22Rv1 (cell line): ENCODE measurements around the gene CYGB.

ENCODE experiments used
- ZFX ChIP-seq: fragments of 450-650 bp; IDR thresholded peaks from 2 replicates; pipeline ENCODE4 v1.6.1; 2017; ENCODE audit warnings: antibody characterized with exemption, borderline replicate concordance
- TF ChIP-seq, protein P1 (sequence below): fragments of 450-650 bp; IDR thresholded peaks from 2 replicates; pipeline ENCODE4 v1.5.1; 2017; ENCODE audit warnings: mild to moderate bottlenecking

DNA sequence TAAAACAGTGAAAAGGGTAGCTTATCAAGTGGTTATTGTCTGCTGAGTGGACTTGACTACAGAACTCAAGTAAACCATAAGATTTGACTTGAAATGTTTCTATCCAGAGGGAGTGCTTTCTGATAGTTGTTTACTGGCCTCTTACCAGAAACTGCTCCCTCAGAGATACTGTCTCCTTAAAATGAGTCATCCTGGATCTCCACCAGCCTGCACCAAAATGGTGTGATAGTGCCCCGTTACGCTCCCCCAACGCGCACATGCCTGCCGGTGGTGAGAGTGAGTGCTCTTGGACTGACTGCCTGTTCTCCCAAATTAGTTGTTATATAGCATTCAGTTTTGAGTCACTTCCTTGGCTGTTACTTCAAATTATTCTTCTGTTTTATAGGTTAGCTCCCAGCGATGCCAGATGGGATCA, 25.2 kb upstream of the CYGB start:
- TF ChIP-seq, protein P1, sequence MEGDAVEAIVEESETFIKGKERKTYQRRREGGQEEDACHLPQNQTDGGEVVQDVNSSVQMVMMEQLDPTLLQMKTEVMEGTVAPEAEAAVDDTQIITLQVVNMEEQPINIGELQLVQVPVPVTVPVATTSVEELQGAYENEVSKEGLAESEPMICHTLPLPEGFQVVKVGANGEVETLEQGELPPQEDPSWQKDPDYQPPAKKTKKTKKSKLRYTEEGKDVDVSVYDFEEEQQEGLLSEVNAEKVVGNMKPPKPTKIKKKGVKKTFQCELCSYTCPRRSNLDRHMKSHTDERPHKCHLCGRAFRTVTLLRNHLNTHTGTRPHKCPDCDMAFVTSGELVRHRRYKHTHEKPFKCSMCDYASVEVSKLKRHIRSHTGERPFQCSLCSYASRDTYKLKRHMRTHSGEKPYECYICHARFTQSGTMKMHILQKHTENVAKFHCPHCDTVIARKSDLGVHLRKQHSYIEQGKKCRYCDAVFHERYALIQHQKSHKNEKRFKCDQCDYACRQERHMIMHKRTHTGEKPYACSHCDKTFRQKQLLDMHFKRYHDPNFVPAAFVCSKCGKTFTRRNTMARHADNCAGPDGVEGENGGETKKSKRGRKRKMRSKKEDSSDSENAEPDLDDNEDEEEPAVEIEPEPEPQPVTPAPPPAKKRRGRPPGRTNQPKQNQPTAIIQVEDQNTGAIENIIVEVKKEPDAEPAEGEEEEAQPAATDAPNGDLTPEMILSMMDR = no peak
- TF ChIP-seq ZFX = no peak
